ENCODE results near the gene SMIM35.
"Not testable (repeated sequence)": the region's sequence is repeated elsewhere in the genome, so short reads cannot be mapped to it uniquely, and the experiment has no call there.

The SMIM35 gene

DNA sequence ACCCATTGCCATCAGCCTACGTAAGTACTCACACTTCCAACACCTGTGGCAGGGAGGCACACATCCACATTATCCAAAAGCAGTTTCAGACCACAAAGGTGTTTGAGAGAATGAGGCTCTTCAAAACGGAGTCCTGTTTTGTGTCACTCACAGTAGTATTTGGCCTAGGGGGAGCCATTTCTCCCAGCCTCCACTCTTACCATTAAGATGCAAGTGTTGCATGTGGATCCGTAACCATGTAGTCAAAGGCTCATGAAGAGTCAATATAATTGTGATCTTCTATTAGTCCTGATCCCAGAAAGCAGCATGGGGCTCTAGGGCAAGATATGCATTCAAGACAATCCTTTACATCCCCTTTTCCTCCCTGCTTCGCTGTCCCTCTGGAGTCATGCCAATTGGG is 59.1 kb downstream of the SMIM35 start:
- no peak for DNase-seq (ENCODE audit: low read depth)

- no peak for DNase-seq (ENCODE audit: low read depth)
These were observed 65.6 kb downstream of the SMIM35 start for GRCh38 chr11:118021146-118021545.

DNA sequence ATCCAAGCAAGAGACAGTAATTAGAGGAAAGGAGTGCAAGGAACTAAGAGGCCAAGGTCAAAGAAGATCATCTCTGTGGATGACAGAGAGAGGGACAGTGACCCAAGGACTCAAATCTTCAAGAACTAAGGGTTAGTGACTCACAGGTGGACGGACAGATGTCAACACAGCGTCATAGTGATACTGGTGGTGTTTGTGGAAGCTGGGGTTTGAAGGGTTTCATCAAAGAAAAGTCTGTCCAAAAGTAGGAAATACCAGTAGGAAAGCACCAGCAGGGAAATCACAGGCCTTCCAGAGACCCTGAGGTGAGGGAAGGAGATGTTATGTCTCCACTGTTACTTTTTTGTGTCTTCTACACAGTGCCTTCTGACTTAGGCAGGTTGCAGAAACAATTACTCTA is 68.4 kb downstream of the SMIM35 start:
- no peak for DNase-seq (ENCODE audit: low read depth)

DNA sequence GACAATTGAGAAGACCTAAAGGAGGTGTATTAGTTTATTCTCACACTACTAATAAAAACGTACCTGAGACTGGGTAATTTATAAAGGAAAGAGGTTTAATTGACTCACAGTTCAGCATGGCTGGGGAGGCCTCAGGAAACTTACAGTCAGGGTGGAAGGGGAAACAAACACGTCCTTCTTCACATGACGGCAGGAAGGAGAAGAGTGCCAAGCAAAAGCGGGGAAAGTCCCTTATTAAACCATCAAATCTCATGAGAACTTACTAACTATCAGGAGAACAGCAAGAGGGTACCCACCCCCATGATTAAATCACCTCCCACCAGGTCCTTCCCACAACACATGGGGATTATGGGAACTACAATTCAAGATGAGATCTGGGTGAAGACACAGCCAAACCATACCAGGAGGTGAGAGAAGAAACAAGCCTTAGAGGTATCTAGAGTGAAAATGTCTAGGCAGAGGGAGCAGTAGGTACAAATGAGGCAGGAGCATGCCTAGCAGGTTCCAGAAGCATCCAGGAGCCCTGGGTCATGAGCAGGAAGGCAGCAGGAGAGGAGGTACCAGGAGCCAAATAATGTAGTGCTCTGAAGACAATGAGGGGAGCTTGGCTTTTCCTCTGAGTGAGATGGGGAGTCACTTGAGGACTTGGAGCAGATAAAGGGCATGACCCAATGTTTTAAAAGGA is 69.0 kb downstream of the SMIM35 start:
- DNase-seq (ENCODE audit: low read depth): no peak

- DNase-seq (ENCODE audit: low read depth): no peak
These were observed 69.7 kb downstream of the SMIM35 start for GRCh38 chr11:118017111-118017510.

DNA sequence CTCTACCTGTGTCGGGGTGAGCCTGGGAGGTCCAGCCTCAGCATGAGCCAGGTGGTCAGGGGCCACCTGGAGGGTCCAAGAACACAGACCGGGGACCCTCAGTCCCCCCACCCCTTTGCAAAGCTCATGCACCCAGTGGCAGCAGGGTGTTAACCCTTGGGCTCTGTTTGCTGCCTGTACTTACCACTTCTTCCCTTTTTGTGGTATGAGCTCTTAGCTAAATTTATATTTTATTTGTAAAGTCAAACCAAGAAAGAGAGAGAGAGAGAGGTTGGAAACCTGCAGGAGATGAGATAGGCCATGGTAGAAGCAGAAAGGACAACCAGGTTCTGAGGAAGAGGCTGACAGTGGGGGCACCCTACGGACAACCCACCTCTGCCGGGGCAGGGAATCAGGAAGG is 70.7 kb downstream of the SMIM35 start:
- no peak for DNase-seq (ENCODE audit: low read depth)

- no peak for DNase-seq (ENCODE audit: low read depth)
These were observed 71.3 kb downstream of the SMIM35 start for GRCh38 chr11:118015385-118015841.

DNA sequence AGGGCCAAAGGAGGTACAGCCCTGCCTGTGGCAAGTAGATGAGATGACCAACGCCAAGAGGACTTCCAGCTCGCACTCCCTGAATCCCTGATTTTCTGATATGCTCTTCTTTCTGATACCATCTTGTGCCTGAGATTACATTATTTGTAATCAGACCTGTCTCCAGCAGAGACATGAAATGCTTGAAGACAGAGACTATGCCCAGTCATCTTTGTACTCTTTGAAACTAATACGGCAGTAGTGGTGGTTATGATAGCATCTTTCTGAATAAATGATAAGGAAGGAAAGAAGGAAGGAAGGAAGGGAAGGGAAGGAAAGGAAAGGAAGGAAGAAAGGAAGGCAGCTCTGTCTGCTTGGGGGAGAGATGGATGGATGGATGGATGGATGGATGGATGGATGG is 72.7 kb downstream of the SMIM35 start:
- DNase-seq (ENCODE audit: low read depth): no peak

- DNase-seq (ENCODE audit: low read depth): no peak
These were observed 74.6 kb downstream of the SMIM35 start for GRCh38 chr11:118012083-118012669.

- DNase-seq (ENCODE audit: low read depth): no peak
These were observed 75.9 kb downstream of the SMIM35 start for GRCh38 chr11:118010738-118011461.

DNA sequence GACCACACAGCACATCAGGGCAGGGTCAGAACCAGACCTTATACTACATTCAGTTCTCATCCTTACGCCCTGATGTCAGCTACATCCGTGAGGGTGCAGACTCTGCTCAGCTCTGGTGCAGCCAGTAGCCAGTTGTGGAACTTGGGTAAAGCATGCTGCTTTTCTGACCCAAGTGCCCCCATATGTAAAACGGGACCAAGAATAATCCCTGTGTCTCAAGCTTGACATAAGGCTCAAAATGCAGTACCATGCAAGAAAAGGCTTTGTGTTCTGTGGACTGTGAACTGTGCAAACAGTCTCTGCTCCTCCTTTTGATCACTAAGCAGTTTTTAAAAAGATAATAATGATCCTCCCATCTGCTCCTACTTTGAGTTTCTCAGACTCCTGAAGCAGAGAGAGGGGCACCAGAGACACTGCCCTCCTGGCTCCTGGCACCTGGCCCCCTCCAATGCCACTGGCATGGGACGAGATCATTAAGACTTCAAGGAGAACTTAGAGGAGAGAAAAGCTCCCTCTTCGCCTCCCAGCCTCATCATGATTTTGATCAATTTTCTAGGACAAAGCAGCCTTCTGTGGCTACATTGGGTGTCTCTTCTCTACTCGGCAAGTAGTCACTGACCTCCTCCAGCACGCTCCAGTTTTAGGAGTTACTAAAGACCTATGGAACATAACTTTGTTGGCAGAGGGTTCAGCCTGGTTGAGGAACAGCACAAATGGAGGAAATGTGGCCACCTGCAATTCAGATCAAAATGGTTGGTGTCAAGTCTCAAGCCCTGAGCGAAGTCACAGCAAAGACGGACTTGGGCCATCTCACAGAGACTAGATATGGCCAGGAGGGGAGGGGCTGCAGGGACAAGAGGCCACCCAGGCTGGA is 76.7 kb downstream of the SMIM35 start:
- DNase-seq (ENCODE audit: low read depth): no peak

GRCh38 chr11:118008271-118008911 is 78.4 kb downstream of the SMIM35 start:
- DNase-seq (ENCODE audit: low read depth): no peak

- DNase-seq (ENCODE audit: low read depth): not testable (repeated sequence)
These were observed 79.0 kb downstream of the SMIM35 start for GRCh38 chr11:118007563-118008270.

GRCh38 chr11:118007040-118007439 is 79.7 kb downstream of the SMIM35 start:
- no peak for DNase-seq (ENCODE audit: low read depth)

DNA sequence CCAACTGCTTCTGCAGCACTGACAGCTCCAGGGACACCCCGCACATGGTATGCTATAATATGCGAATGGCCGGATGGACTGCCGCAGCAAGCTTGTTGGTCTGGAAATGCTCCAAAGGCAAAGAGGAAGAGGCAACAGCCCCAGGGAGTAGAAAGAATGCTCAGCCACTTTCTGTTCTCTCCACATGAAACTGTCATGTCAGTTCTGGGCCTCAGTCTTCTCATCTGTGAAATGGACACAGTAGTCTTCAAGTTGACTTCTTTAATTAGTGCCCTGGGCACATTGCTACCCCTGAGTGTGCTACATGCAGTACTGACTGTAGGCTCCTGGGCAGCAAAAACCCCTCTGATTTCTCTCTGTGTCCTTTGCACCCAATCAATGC is 80.6 kb downstream of the SMIM35 start:
- DNase-seq (ENCODE audit: low read depth): no peak

DNA sequence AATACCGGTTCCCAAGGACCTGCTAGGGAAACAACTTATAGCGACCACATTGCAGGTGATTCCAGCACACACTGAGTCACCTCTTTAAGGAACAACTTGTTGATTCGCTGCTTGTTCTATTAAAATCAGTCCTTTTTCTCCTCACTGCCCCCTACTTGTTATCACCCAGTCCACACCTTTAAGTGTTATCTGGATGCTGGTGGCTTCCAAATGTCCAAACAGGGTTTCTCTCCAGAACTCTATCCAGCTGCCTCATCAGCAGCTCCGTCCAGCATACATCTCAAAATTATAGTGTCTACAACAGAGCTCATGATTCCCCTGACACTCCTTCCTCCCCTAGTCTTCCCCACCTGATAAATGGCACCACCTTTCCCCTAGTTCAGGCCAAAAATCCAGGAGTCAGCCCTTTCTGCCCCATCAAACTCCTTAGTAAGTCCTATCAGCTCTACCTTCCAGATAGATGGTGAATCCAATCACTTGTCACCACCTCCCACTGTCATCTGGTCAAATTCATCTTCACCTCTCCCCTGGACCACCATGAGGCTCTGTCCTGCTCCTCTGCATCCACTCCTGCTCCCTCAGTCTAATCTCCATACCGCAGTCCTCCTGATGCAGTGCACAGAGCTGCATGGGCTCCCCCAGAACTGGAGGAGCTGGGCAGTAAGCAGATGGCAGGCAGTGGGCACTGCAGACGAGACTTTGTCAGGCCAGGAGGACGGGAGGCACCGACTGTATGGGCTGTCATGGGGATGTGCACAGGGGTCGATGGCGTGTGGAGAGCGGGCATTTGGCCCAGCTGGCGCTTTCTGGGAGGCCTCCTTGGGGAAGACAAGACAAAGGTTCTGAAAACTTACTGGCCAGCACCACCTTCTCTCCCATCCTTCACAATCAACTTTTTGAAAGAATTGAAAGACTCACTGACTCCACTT is 81.3 kb downstream of the SMIM35 start:
- DNase-seq (ENCODE audit: low read depth): no peak

DNA sequence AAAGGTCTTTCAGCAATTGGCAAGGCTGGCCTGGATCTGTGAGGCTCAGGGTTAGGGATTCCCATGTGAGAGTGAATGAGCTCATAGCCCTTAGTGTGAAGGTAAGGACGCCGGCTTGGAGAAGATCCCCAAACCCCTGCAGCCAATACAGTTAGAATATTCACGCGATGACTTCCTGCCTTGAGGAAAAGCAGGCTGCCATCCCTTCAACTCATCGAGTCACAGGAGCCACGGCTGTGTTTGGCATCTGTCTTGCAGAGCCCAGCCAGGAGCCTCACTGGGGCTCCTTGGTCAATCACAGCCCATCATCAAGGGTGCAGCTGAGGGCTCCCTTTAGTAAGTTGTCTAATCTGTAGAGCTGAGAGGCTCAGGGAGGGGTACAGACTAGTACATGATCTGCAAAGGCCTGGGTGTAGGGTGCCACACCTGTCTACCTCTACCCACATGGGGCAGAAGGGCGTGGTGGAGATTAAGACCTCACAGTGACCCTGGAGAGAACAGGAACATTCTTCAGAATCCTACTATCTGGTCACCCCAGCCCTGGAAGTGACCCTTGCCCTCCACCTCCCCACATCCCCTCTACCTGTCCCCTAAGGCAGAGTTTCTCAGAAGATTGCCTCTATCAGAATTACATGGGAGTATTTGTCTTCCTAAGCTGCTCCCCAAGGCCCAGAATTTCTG is 82.1 kb downstream of the SMIM35 start:
- no peak for DNase-seq (ENCODE audit: low read depth)

- no peak for DNase-seq (ENCODE audit: low read depth)
These were observed 83.3 kb downstream of the SMIM35 start for GRCh38 chr11:118003456-118003855.

Measured in HS-27A (cell line).